Endothelial cell (in vitro differentiated cells): ENCODE measurements around the gene RALY. TPM values are rescaled to one million over a fixed set of nuclear protein-coding genes. Genes with fewer than 3 reads are reported as not detected.

ENCODE experiments used
- DNase-seq: peaks from one replicate; pipeline ENCODE4 v3.0.0; 2021; ENCODE audit warnings: low spot score
- H3K27ac Mint-ChIP-seq: one replicate; pipeline ENCODE4 v1.8.0; 2021; ENCODE audit warnings: mixed read lengths, inconsistent platforms; ENCODE audit not compliant: unreplicated experiment
- H3K27me3 Mint-ChIP-seq: one replicate; pipeline ENCODE4 v1.8.0; 2021; ENCODE audit warnings: mild to moderate bottlenecking, moderate library complexity, mixed read lengths, inconsistent platforms; ENCODE audit not compliant: unreplicated experiment
- H3K36me3 Mint-ChIP-seq: one replicate; pipeline ENCODE4 v1.8.0; 2021; ENCODE audit warnings: mild to moderate bottlenecking, low read depth, mixed read lengths, inconsistent platforms; ENCODE audit not compliant: unreplicated experiment
- H3K4me1 Mint-ChIP-seq: one replicate; pipeline ENCODE4 v1.8.0; 2021; ENCODE audit warnings: mild to moderate bottlenecking, mixed read lengths, inconsistent platforms; ENCODE audit not compliant: unreplicated experiment
- H3K4me3 Mint-ChIP-seq: one replicate; pipeline ENCODE4 v1.8.0; 2021; ENCODE audit warnings: mild to moderate bottlenecking, mixed read lengths, inconsistent platforms; ENCODE audit not compliant: unreplicated experiment
- H3K9me3 Mint-ChIP-seq: one replicate; pipeline ENCODE4 v1.8.0; 2021; ENCODE audit warnings: mixed read lengths, inconsistent platforms; ENCODE audit not compliant: unreplicated experiment
- CTCF ChIP-seq: fragments of 200-600 bp; sonication (generic); IDR thresholded peaks from one replicate; pipeline ENCODE4 v1.5.0; 2021; ENCODE audit warnings: antibody characterized with exemption; ENCODE audit not compliant: unreplicated experiment
- total RNA-seq: library from RNA; stranded (reverse); fragmentation: NEBNext Ultra II Directional; extraction: Animal tissue kit (Norgen Biotek cat#: 25700); gene quantifications from one replicate; pipeline ENCODE4 v1.2.1, GENCODE V29; 2021; ENCODE audit not compliant: unreplicated experiment

The RALY gene
- total RNA-seq, 1 donor from 2014 or later = 168 TPM

- no peak overlapping the region for H3K4me3 Mint-ChIP-seq
- peaks cover 2% of the 10 kb centered on the region for H3K27me3 Mint-ChIP-seq
- H3K36me3 Mint-ChIP-seq = no peaks in the 10 kb centered on the region
- no peak overlapping the region for H3K27ac Mint-ChIP-seq
- H3K4me1 Mint-ChIP-seq = peaks cover 7% of the 10 kb centered on the region
- no peaks in the 10 kb centered on the region for H3K9me3 Mint-ChIP-seq
- no peak for TF ChIP-seq CTCF
- no peak for DNase-seq
Measured at GRCh38 chr20:34064286-34064685, 70.6 kb downstream of the RALY start.

DNA sequence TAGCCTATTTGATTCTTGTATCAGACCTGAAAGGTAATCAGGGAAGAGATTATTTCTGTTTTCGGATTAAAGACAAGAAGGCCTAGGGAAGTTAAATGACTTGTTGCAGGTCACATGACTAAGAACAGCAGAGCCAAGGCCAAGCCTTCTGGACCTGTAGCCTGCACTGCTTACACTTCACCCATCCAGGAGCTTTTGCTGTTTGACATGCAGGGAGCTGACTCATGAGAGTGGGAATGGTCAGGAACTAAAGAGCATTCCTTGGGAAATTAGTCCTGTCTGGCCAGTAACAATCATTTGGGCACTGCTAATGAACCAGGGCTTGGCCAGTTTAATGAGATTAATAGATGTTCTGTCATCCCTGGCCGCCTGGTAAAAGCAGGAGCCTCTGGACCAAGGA lies 71.5 kb downstream of the RALY start:
- H3K9me3 Mint-ChIP-seq = no peaks in the 10 kb centered on the region

DNA sequence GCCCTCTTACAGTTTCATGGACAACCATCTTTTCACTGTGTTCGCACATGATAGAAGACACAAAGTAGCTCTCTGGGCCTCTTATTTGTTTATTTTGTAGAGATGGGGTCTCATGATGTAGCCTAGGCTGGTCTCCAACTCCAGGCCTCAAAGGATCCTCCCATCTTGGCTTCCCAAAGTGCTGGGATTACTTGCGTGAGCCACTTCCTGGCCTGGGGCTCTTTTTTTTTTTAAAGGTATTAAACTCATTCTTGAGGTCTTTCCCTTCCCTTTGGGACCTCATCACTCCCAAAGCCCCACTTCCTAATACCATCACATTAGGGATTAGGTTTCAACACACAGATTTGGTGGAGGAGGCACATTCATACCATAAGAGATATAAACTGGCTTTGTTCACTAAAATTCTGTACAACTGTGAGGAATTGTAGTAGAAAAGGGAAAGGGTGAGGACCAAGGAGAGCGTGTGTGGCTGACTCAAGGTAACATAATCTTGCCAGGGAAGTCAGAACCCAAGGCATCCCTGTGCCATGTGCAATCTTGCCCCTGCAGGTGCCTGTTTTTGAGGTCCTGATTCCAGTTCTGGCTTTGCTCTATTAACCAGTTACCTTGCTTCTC lies 72.9 kb downstream of the RALY start:
- Mint-ChIP-seq H3K4me1 (no peaks in the 10 kb centered on the region), H3K27ac (no peak overlapping the region), H3K27me3 (peaks cover 2% of the 10 kb centered on the region), H3K36me3 (peaks cover 1% of the 10 kb centered on the region), H3K9me3 (no peaks in the 10 kb centered on the region), H3K4me3 (no peak overlapping the region)
- TF ChIP-seq CTCF = no peak
- DNase-seq = no peak

More for the DNA sequence above, 71.5 kb downstream of the RALY start:
- Mint-ChIP-seq H3K36me3 (no peaks in the 10 kb centered on the region), H3K27me3 (peaks cover 2% of the 10 kb centered on the region), H3K4me1 (peaks cover 7% of the 10 kb centered on the region), H3K27ac (no peak overlapping the region), H3K4me3 (no peak overlapping the region)
- no peak for DNase-seq
- TF ChIP-seq CTCF = no peak

DNA sequence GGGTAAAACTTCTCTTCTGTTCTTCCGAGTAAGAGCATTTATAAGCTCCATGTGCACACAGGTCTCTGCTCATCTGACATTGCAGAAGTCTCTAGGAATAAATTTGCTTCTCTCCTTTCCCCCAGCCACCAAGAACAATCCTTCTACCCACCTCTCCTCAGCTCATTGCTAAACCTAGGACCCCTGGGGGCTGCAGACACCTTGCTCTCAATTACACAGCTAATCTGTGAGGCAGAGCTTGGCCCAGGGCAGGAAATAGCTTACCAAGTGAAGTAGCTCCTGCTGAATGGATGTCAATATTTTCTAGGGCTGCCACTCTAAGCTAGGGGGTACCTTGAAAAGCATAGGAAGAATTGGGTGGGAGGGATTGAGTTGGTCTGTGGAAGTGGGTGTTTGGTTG lies 74.3 kb downstream of the RALY start:
- DNase-seq = no peak
- Mint-ChIP-seq H3K9me3 (no peaks in the 10 kb centered on the region), H3K4me1 (no peaks in the 10 kb centered on the region), H3K36me3 (peaks cover 10% of the 10 kb centered on the region), H3K27me3 (peaks cover 2% of the 10 kb centered on the region), H3K4me3 (no peak overlapping the region), H3K27ac (peak overlapping the region; percentile 11)
- no peak for TF ChIP-seq CTCF

GRCh38 chr20:34069341-34070078 lies 75.8 kb downstream of the RALY start:
- Mint-ChIP-seq H3K4me3 (no peak overlapping the region), H3K27ac (no peak overlapping the region), H3K4me1 (no peaks in the 10 kb centered on the region), H3K36me3 (peaks cover 18% of the 10 kb centered on the region), H3K27me3 (peaks cover 2% of the 10 kb centered on the region), H3K9me3 (no peaks in the 10 kb centered on the region)
- TF ChIP-seq CTCF = peak; percentile 75
- peak; percentile 74 for DNase-seq
